Dedifferentiated amniotic fluid mesenchymal stem cell (primary cell): ENCODE measurements around the gene LMNB1.
"Not testable (repeated sequence)": the region's sequence is repeated elsewhere in the genome, so short reads cannot be mapped to it uniquely, and the experiment has no call there.

ENCODE experiments used
- DNase-seq: peaks from one replicate; pipeline ENCODE4 v3.0.0-alpha.2; 2016; ENCODE audit errors: extremely low spot score

LMNB1 gene

DNA sequence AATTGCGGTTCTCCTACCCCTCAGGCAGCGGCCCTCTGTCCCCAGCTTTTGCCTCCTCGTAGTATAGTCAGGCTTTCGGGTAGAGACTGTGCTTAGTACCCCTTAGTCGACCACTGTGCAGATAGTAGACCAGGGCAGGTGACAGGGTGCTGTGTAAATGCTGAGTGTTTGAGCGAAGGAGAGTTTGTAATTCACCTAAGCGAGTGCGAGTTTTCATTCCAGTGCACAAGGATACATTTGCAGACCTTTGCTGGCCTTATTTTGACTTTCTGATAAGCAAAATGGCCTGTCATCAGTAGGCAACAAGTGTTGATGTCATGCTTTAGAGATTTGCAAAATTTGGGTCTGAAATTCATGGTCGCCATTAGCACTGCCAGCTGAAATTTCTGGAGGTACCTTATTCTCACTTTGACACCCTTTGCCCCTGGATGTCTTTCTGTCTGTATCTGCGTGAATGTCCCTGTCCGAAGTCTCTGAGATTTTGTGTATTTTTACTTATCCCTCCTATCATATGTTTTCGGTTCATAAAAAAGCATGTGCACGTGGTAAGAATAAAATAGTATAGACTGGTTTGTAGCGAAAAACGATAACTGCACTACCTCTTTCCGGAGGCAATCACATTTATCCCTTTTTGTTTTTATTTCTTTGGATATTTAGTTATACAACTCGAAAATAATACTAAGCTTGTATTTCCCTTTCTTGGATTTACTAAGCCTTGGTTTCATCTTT is 1.9 kb downstream of the LMNB1 start:
- DNase-seq, result no peak

DNA sequence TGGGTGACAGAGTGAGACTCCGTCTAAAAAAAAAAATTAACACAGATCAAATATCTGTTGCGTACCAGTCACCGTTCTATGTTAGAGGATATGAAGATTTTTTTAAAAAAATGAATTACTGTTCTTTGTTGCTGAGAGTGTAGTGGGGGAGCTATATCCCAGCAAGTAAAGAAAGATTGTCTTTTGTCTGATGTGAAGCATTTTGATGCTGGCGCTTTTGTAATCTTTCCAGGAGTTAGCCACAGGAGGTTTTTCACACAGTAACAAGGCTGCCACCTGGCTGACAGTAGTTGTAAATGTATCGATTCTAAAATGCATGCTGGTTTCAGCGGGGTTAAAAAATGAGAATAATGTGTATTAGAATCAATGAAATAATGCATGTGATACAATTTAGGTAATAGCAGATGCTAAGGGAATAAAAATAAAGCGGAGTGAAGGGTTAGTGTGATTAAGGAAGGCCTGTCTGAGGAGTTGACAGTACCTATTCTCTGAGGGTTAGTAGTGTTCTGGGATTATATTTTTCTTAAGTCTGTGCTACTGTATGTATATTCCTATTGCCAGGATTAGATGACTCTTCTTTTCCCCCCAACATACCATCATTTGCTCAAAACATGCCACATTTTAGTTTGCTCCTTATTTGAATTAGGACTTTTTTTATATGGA is 3.4 kb downstream of the LMNB1 start:
- DNase-seq, result peak; percentile 76

DNA sequence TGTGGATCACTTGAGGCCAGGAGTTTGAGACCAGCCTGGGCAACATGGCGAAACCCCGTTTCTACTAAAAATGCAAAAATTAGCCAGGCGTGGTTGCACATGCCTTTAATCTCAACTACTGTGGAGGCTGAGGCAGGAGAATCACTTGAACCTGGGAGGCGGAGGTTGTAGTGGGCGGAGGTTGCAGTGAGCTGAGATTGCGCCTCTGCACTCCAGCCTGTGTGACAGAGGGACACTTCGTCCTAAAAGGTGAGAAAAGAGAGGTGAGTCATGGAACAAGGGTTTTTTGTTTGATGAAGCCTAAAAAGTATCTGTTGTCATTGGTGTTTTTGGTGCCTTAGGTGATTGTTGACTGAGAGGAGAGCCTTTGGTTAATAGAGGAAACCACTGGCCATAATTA is 11.5 kb downstream of the LMNB1 start:
- not testable (repeated sequence) for DNase-seq

- DNase-seq, result no peak
Observed at GRCh38 chr5:126793097-126793496, 16.2 kb downstream of the LMNB1 start.

- not testable (repeated sequence) for DNase-seq
Observed at GRCh38 chr5:126793648-126794047, 16.7 kb downstream of the LMNB1 start.

DNA sequence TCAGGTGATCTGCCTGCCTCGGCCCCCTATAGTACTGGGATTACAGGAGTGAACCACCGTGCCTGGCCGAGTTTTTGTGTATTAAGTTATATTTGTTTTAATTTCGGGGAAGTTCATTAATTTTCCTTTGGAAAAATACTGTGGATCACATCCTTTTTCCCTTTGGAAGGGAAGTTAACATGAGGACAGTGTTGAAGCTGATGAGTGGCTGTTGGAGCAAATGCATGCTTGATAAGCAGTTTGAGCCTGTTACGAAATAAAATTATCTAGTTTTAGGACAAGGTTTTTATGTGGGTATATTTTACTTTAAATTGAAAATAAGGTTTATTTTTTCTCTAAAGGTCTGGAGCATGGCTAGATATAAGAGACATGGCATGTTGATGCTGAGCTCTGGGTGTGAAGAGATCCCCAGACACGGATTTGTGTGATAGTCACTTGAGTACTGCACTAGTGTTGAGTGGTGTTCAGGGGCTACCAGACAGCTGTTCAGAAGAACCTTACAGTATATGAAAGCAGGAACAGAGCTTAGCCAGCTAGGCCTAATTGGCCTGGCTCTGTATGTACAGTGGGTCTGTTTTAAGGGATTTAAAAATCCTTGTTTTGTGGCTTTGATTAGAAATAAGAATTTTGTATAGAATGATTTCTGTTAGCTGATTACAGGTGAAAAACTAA is 17.4 kb downstream of the LMNB1 start:
- DNase-seq, result no peak

DNA sequence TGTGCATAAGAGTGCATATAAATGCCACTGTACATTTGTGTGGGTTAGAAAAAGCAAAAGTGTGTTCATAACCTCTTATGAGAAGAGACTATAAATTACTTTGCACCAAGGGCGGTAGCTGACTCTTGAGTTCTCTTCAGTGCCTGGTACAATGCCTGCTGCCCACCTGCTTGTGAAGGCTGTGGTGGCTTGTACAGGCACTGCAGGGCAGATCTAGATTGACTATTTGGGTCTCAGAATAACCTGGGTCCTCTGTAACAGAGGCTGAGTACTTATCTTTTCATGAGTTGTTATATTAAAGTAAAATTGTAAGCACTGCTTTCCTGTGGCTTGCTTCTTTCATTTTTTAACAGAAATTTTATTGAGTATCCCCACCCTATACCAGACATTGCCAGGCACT is 22.8 kb downstream of the LMNB1 start:
- no peak for DNase-seq

GRCh38 chr5:126801174-126801991 is 24.4 kb downstream of the LMNB1 start:
- DNase-seq, result no peak

GRCh38 chr5:126801992-126802294 is 25.0 kb downstream of the LMNB1 start:
- DNase-seq, result peak; percentile 53

GRCh38 chr5:126805063-126805462 is 28.1 kb downstream of the LMNB1 start:
- peak; percentile 50 for DNase-seq

DNA sequence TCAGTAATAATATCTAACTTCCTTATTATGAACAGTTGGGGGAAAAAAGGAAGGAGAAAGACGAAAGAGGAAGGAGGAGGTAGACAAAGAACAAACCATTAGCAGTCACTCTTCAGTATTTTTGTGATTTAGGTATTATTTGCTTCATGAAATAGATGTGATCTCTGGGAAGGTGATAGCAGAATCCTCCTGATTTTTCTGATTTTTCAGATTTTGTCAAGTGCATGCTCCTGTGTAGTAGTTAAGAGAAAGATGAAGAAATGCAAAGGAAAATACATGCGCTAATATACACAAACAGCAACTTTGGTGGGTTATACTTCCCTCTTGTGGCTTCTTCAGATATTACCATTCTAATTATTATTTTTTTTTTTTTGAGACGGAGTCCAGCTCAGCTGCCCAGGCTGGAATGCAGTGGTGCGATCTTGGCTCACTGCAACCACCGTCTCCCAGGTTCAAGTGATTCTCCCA is 31.6 kb downstream of the LMNB1 start:
- DNase-seq, result peak; percentile 31

DNA sequence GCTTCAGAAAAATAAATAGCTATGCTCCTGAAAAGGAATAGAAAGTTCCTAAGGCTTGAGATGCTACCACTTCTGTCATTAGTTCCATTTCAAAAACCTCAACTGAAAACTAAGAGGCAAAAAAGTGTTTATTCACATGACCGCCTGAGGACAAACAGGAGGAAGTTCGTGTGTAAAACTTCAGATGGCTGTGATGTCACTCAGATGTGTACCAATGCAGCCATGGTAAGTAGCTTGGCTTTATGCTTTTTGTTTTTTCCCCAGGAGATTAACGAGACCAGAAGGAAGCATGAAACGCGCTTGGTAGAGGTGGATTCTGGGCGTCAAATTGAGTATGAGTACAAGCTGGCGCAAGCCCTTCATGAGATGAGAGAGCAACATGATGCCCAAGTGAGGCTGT is 33.0 kb downstream of the LMNB1 start:
- no peak for DNase-seq

DNA sequence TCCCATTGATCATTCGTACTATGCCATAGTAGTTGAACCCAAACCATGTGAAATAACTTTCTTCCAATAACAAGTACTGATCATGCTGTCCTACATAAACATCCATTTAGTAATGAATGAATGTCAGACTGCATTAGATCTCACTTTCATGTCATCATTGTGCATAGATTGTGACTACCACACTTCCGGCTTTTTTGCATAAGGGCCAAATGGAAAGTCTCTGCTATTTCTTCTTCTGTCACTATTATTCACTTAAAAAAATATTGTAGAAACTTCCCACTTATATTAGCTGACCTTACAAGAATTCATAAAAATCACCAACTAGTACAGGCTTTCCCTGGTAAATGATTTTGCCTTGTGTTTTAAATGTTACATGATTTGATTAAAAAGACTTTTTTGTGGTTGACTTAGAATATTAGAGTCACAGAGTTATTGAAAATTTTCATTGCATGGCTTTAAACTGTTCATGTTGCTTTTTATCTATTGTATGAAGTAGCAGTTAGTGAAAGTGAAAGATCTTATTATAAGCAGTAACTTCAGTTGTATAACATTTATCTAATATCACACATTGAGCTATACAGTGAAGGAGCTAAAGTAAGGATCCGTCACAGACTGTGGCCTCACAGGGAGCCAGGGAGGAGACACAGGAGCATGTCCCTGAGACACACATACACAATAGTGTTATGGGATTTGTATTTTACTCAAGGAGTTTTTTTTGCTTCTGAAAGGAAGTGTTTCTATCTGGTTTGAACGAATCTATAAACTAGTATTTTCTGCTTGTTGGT is 33.9 kb downstream of the LMNB1 start:
- DNase-seq, result no peak

- DNase-seq, result peak; percentile 29
Observed at GRCh38 chr5:126811515-126812198, 34.7 kb downstream of the LMNB1 start.

- DNase-seq, result no peak
Observed at GRCh38 chr5:126812199-126812570, 35.2 kb downstream of the LMNB1 start.

DNA sequence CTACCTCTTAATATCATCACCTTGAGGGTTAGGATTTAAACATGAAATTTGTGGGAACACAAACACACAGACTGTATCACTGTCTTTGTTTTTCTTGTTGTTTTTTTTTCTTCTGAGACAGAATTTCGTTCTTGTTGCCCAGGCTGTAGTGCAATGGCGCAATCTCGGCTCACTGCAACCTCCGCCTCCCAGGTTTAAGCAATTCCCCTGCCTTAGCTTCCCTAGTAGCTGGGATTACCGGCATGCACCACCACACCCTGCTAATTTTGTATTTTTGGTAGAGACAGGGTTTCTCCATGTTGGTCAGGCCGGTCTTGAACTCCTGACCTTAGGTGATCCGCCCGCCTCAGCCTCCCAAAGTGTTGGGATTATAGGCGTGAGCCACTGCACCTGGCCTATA is 36.9 kb downstream of the LMNB1 start:
- not testable (repeated sequence) for DNase-seq

DNA sequence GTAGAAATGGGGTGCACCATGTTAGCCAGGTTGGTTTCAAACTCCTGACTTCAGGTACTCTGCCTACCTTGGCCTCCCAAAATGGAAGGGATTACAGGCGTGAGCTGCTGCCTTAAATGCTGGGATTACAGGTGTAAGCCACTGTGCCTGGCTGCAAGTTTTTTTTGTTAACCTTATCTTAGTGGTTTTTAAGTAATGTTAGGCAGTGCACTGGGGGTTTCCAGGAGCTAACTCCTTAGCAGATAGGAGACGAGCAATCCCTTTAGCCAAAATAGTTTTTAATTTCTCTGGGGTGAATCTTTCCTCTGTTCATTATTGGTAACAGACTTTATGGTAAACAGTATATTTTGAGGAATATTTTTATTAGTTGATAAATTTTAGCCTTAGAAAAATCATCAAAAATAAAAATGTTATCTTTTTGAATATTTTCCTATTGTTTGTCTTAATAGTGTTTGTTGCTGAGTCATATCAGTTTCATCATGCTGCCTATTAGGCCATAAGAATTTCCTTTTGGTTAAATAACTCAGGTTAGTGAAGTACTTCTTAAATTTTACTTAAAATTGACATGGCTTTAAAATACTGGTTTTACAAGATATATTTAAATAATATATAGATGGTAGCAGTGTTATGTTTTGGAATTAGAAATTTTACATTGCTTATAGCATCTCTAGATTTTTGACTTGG is 37.9 kb downstream of the LMNB1 start:
- DNase-seq, result no peak

GRCh38 chr5:126816649-126817048 is 39.7 kb downstream of the LMNB1 start:
- no peak for DNase-seq

DNA sequence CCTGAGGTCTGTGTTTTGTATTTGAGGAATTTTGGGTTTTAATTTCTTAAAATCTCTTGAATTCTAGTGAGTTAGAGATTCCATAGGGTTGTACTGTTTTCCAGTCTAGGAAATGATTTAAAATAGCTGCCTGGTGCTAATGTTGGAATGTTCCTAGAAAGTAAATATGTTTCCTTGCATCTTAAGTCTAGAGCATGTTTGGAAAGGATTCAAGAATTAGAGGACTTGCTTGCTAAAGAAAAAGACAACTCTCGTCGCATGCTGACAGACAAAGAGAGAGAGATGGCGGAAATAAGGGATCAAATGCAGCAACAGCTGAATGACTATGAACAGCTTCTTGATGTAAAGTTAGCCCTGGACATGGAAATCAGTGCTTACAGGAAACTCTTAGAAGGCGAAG is 41.8 kb downstream of the LMNB1 start:
- no peak for DNase-seq

DNA sequence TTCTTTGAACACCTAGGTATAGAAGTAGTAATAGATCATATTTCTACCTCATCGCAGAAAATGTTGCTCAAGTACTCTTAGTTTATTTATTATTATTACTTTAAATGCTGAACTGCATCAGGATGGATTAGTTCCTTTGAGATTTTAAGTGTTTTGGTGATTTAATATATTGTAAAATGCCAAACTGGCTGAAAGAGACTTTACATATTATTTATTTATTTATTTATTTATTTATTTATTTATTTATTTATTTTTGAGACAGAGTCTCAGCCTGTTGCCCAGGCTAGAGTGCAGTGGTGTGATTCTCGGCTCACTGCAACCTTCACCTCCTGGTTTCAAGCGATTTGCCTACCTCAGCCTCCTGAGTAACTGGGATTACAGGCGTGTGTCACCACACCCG is 42.3 kb downstream of the LMNB1 start:
- DNase-seq, result no peak
